IMR-90 (cell line): ENCODE measurements around the gene PLBD2. TPM values are rescaled to one million over a fixed set of nuclear protein-coding genes. Genes with fewer than 3 reads are reported as not detected.
A peak's percentile ranks its signal among the peaks of the same experiment; 100 is the strongest.

ENCODE experiments used
- ATAC-seq: fragments of 200-7000 bp; cut with Tn5 transposase; 2 replicates; pipeline ENCODE4 v1.9.1; 2020; ENCODE audit warnings: low read depth, mild to moderate bottlenecking, moderate library complexity
- BruUV-seq: library from RNA; stranded (reverse); fragments of 400-500 nt; replicated peaks from 2 replicates; lab custom pipeline; 2021; lab: Mats Ljungman, UMichigan
- CTCF ChIA-PET: fragments of 300-600 bp; formaldehyde crosslinking; extraction: SDS; loops from one replicate; lab custom pipeline; 2021; ENCODE audit warnings: antibody characterized with exemption; lab: Yijun Ruan, JAX
- POLR2A ChIA-PET: fragments of 300-600 bp; sonication (Branson Sonifier 250); formaldehyde crosslinking; loops from one replicate; lab custom pipeline; 2022; ENCODE audit warnings: antibody characterized with exemption; ENCODE audit not compliant: unreplicated experiment; lab: Charles Lee
- DNase-seq: peaks from one replicate; pipeline ENCODE4 v3.0.0; 2013
- H2AFZ ChIP-seq: replicated peaks from 2 replicates; pipeline ENCODE3; 2013; ENCODE audit warnings: low read length, mild to moderate bottlenecking; ENCODE audit not compliant: poor library complexity
- H2AK5ac ChIP-seq: 2 replicates; pipeline ENCODE4 v1.6.1; 2013; ENCODE audit warnings: low read depth, low read length, inconsistent platforms
- H2AK9ac ChIP-seq: replicated peaks from 2 replicates; pipeline ENCODE3; 2013; ENCODE audit warnings: mild to moderate bottlenecking, low read depth, low read length, moderate library complexity; ENCODE audit not compliant: poor library complexity
- H2BK120ac ChIP-seq: 2 replicates; pipeline ENCODE4 v1.6.1; 2013; ENCODE audit warnings: low read depth, low read length, inconsistent platforms
- H2BK15ac ChIP-seq: 3 replicates; pipeline ENCODE4 v1.6.1; 2013; ENCODE audit warnings: low read depth, low read length, inconsistent platforms
- H2BK20ac ChIP-seq: 2 replicates; pipeline ENCODE4 v1.6.1; 2013; ENCODE audit warnings: low read depth, mild to moderate bottlenecking, inconsistent platforms, low read length, moderate library complexity
- H2BK5ac ChIP-seq: 2 replicates; pipeline ENCODE4 v1.6.1; 2013; ENCODE audit warnings: mild to moderate bottlenecking, low read depth, low read length, inconsistent platforms; ENCODE audit not compliant: poor library complexity, severe bottlenecking
- H3K14ac ChIP-seq: replicated peaks from 2 replicates; pipeline ENCODE4 v1.6.1; 2013; ENCODE audit warnings: low read depth, low read length, inconsistent platforms
- H3K18ac ChIP-seq: 2 replicates; pipeline ENCODE4 v1.6.1; 2013; ENCODE audit warnings: low read depth, low read length, control low read depth
- H3K23ac ChIP-seq: 2 replicates; pipeline ENCODE4 v1.6.1; 2013; ENCODE audit warnings: low read depth, low read length, inconsistent platforms
- H3K27ac ChIP-seq: 2 replicates; pipeline ENCODE4 v1.5.1; 2013; ENCODE audit warnings: mild to moderate bottlenecking, control low read depth, low read length; ENCODE audit not compliant: insufficient read depth
- H3K27me3 ChIP-seq: 2 replicates; pipeline ENCODE4 v1.6.1; 2013; ENCODE audit warnings: low read length; ENCODE audit not compliant: control insufficient read depth, insufficient read depth
- H3K36me3 ChIP-seq: 2 replicates; pipeline ENCODE4 v1.6.1; 2013; ENCODE audit warnings: low read length, mixed read lengths; ENCODE audit not compliant: control insufficient read depth, insufficient read depth
- H3K4ac ChIP-seq: 2 replicates; pipeline ENCODE4 v1.6.1; 2013; ENCODE audit warnings: low read depth, low read length, inconsistent platforms
- H3K4me1 ChIP-seq: 2 replicates; pipeline ENCODE4 v1.6.1; 2013; ENCODE audit warnings: low read length, mixed read lengths; ENCODE audit not compliant: control insufficient read depth, insufficient read depth
- H3K4me2 ChIP-seq: 2 replicates; pipeline ENCODE4 v1.6.1; 2013; ENCODE audit warnings: low read depth, mild to moderate bottlenecking, control low read depth, low read length, moderate library complexity
- H3K4me3 ChIP-seq: 2 replicates; pipeline ENCODE4 v1.5.1; 2013; ENCODE audit warnings: low read depth, mild to moderate bottlenecking, control low read depth, low read length, moderate library complexity; ENCODE audit not compliant: insufficient read depth
- H3K56ac ChIP-seq: 2 replicates; pipeline ENCODE4 v1.6.1; 2013; ENCODE audit warnings: low read length, inconsistent platforms; ENCODE audit not compliant: insufficient read depth; ENCODE audit errors: extremely low read depth
- H3K79me1 ChIP-seq, 2 experiments: 2 replicates each; pipeline ENCODE4 v1.6.1; 2013; ENCODE audit warnings: low read length in 2 of 2, inconsistent platforms in 1 of 2, low read depth in 1 of 2
- H3K9ac ChIP-seq: 2 replicates; pipeline ENCODE4 v1.6.1; 2013; ENCODE audit warnings: low read depth, low read length, control low read depth
- H3K9me1 ChIP-seq: 2 replicates; pipeline ENCODE4 v1.6.1; 2013; ENCODE audit warnings: low read length, inconsistent platforms; ENCODE audit not compliant: insufficient read depth
- H3K9me3 ChIP-seq: 2 replicates; pipeline ENCODE4 v1.6.1; 2013; ENCODE audit warnings: low read length; ENCODE audit not compliant: control insufficient read depth, insufficient read depth
- H4K20me1 ChIP-seq: 2 replicates; pipeline ENCODE4 v1.6.1; 2013; ENCODE audit warnings: low read length, inconsistent platforms; ENCODE audit not compliant: insufficient read depth
- H4K5ac ChIP-seq: 2 replicates; pipeline ENCODE4 v1.6.1; 2013; ENCODE audit warnings: mild to moderate bottlenecking, low read depth, low read length, control low read depth
- H4K8ac ChIP-seq, 2 experiments: 2 replicates each; pipeline ENCODE4 v1.6.1; 2013; ENCODE audit warnings: low read depth in 2 of 2, low read length in 2 of 2, control low read depth in 1 of 2, inconsistent platforms in 1 of 2
- H4K91ac ChIP-seq: 2 replicates; pipeline ENCODE4 v1.6.1; 2013; ENCODE audit warnings: low read depth, low read length, inconsistent platforms; ENCODE audit not compliant: insufficient read depth
- BHLHE40 ChIP-seq: fragments of 150-350 bp; IDR thresholded peaks from 2 replicates; pipeline ENCODE4 v1.6.1; 2016; ENCODE audit warnings: mild to moderate bottlenecking, low read depth, low read length
- CEBPB ChIP-seq: IDR thresholded peaks from 2 replicates; pipeline ENCODE4 v1.6.1; 2012; ENCODE audit warnings: low read depth, low read length, improper control_type of control experiment
- CHD1 ChIP-seq: IDR thresholded peaks from 2 replicates; pipeline ENCODE4 v1.6.1; 2012; ENCODE audit warnings: low read depth, low read length, improper control_type of control experiment
- MAFK ChIP-seq: IDR thresholded peaks from 2 replicates; pipeline ENCODE4 v1.6.1; 2012; ENCODE audit warnings: low read depth, low read length, improper control_type of control experiment
- MAZ ChIP-seq: IDR thresholded peaks from 2 replicates; pipeline ENCODE4 v1.6.1; 2012; ENCODE audit warnings: low read depth, mild to moderate bottlenecking, low read length, improper control_type of control experiment, moderate library complexity, borderline replicate concordance
- NFE2L2 ChIP-seq: fragments of 150-350 bp; IDR thresholded peaks from 2 replicates; pipeline ENCODE4 v1.6.1; 2016; ENCODE audit warnings: low read depth, mild to moderate bottlenecking, low read length
- RAD21 ChIP-seq: IDR thresholded peaks from 2 replicates; pipeline ENCODE4 v1.6.1; 2012; ENCODE audit warnings: low read length, improper control_type of control experiment
- RFX5 ChIP-seq: IDR thresholded peaks from 2 replicates; pipeline ENCODE4 v1.8.0; 2012; ENCODE audit warnings: low read depth, mild to moderate bottlenecking, low read length, moderate library complexity
- WGBS, 2 experiments: methylation state at CpG; one replicate each; pipeline versions ENCODE4 v1.1.5 to v1.1.7; 2013; ENCODE audit warnings: missing lambda C conversion rate in 2 of 2; ENCODE audit not compliant: insufficient read length in 1 of 2; ENCODE audit errors: extremely low coverage in 2 of 2; 5-methylcytosine and 5-hydroxymethylcytosine counted together
- dilution Hi-C: fragments of 300-500 bp; cut with HindIII; formaldehyde crosslinking; loops from one replicate; pipeline ENCODE4 v1.14.3; 2018; ENCODE audit warnings: low sequenced_read_pairs; ENCODE audit not compliant: unreplicated experiment
- in situ Hi-C: fragments of 300-500 bp; cut with MboI; formaldehyde crosslinking; loops from 3 replicates; pipeline ENCODE4 v1.14.3; 2019; ENCODE audit warnings: low sequenced_read_pairs, inconsistent platforms, mixed read lengths
- intact Hi-C: fragments of 100-400 bp; cut with micrococcal nuclease; formaldehyde crosslinking; loops from 2 replicates; pipeline ENCODE4 v1.10.0; 2022
- polyA plus RNA-seq, 3 experiments: library from polyadenylated mRNA; depleted of rRNA; stranded (reverse); fragments of >200 nt; gene quantifications; 2 replicates each; pipeline ENCODE4 v1.2.3, GENCODE V29; 2012; ENCODE audit warnings: low replicate concordance in 1 of 3
- total RNA-seq: library from RNA; depleted of rRNA; stranded (reverse); fragments of >200 nt; gene quantifications from 2 replicates; pipeline ENCODE4 v1.2.3, GENCODE V29; 2012
- TF ChIP-seq, protein P1 (sequence below): fragments of 150-350 bp; IDR thresholded peaks from 2 replicates; pipeline ENCODE4 v1.6.1; 2016; ENCODE audit warnings: low read depth, mild to moderate bottlenecking, low read length, moderate library complexity, borderline replicate concordance

PLBD2 gene
- total and polyA plus RNA-seq, 2 of the 4 experiments (the other 2 are of a cell fraction): 7.3 to 44.5 TPM

DNA sequence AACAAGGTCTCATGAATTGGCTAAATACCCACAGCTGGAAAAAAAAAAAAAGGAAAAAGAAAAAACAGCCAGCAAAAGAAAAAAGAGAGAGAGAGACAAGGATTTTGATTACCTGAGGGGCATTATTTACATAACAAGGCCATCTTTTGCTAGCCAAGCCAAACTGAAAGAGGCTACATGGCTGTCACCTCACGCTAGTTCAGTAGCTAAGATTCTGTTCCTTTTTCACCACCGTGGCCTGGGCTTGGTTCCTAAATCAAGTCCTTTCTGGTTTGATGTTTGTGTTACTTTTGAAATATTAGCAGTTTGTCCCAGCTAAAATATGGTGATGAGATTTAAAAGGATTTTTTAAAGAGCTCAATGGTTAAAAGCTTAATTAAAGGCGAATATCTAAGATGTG is 47.3 kb downstream of the PLBD2 start (continued):
- TF ChIP-seq MAFK (no peak), CEBPB (no peak), BHLHE40 (no peak), RFX5 (no peak), CHD1 (no peak)

DNA sequence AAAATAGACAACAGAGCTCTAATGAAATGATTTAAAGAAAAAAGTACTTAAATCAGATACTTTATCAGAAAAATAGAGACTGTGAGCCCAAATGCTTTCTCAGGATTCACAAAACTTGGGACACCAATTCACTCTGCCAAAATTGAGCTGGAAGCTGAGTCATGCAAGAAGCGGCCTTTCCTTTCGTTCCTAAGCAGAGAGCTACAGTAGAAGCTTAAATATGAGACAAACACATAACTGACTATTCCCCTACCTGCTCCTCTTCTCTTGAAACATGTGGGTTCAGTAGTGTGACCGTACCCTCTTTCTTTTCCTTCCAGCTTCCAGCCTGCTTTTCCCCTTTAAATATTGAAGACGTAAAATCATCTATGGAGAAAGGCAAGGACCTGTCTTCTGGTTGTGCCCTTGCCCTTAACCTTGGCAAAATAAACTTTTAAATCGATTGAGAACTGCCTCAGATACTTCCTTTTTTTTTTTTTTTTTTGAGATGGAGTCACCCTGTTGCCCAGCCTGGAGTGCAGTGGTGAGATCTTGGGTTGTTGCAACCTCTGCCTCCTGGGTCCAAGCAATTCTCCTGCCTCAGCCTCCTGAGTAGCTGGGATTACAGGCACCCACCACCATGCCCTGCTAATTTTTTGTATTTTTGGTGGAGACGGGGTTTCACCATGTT is 49.7 kb downstream of the PLBD2 start:
- BruUV-seq: no TSS peak
- no peak overlapping the region for H3K4ac ChIP-seq
- H2BK120ac ChIP-seq: no peak overlapping the region
- TF ChIP-seq, protein P1, sequence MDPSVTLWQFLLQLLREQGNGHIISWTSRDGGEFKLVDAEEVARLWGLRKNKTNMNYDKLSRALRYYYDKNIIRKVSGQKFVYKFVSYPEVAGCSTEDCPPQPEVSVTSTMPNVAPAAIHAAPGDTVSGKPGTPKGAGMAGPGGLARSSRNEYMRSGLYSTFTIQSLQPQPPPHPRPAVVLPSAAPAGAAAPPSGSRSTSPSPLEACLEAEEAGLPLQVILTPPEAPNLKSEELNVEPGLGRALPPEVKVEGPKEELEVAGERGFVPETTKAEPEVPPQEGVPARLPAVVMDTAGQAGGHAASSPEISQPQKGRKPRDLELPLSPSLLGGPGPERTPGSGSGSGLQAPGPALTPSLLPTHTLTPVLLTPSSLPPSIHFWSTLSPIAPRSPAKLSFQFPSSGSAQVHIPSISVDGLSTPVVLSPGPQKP: no peak
- peak; percentile 40; the same call in 1 of the 2 replicates for TF ChIP-seq NFE2L2
- no peak for TF ChIP-seq RAD21
- TF ChIP-seq CEBPB: no peak
- no peak for TF ChIP-seq MAZ
- TF ChIP-seq RFX5: no peak
- no peak overlapping the region for H3K4me3 ChIP-seq
- H4K8ac ChIP-seq: no peak overlapping the region
- no peak overlapping the region for H2AK9ac ChIP-seq
- no peak overlapping the region for H2BK5ac ChIP-seq
- H3K9ac ChIP-seq: no peak overlapping the region
- no peaks in the 10 kb centered on the region for H3K4me1 ChIP-seq
- H3K23ac ChIP-seq: no peak overlapping the region
- no peak overlapping the region for H3K27ac ChIP-seq
- in situ Hi-C loops (no loop called here), intact Hi-C loops (no loop called here), dilution Hi-C loops (no loop called here)
- H3K18ac ChIP-seq: no peak overlapping the region
- H3K79me1 ChIP-seq: no peaks in the 10 kb centered on the region
- H3K9me1 ChIP-seq: no peaks in the 10 kb centered on the region
- no peak overlapping the region for H2BK20ac ChIP-seq
- no peak overlapping the region for H2AK5ac ChIP-seq
- no peaks in the 10 kb centered on the region for H3K36me3 ChIP-seq
- ATAC-seq (peak; percentile 72), DNase-seq (peak; percentile 61)
- no peaks in the 10 kb centered on the region for H3K9me3 ChIP-seq
- CTCF ChIA-PET: interaction anchor here (0.9 to 1.2 kb wide), 3 partner anchors 12 to 18 kb away, joined by 3 to 4 read pairs (median 3); partner anchors contain the start of gene SDSL
- H4K20me1 ChIP-seq: no peaks in the 10 kb centered on the region
- H2BK15ac ChIP-seq: no peak overlapping the region
- POLR2A ChIA-PET: no interaction called here
- H4K5ac ChIP-seq: no peak overlapping the region
- no peak overlapping the region for H4K91ac ChIP-seq
- no peak overlapping the region for H3K4me2 ChIP-seq
- no peak overlapping the region for H3K56ac ChIP-seq
- H3K14ac ChIP-seq: no peak overlapping the region
- no peak overlapping the region for H2AFZ ChIP-seq
- WGBS, 2 experiments: no CpG with 5 or more reads among the region's 6 CpGs
- peaks cover 5% of the 10 kb centered on the region; the same call in 1 of the 2 replicates for H3K27me3 ChIP-seq
